Left forelimb (tissue), 1 donor: ENCODE results near the gene RNF13.

ENCODE experiments used
- DNase-seq: peaks from one replicate; pipeline ENCODE4 v3.0.0-alpha.2; 2018; ENCODE audit warnings: low spot score

RNF13 gene

GRCh38 chr3:149998946-149999345 lies 185.9 kb downstream of the RNF13 start:
- DNase-seq, result no peak

GRCh38 chr3:149999421-149999820 lies 186.4 kb downstream of the RNF13 start:
- DNase-seq, result no peak

- no peak for DNase-seq
Observed at GRCh38 chr3:150000641-150001040, 187.6 kb downstream of the RNF13 start.

- no peak for DNase-seq
Observed at GRCh38 chr3:150005243-150006112, 192.5 kb downstream of the RNF13 start.

GRCh38 chr3:150006794-150007193 lies 193.8 kb downstream of the RNF13 start:
- DNase-seq, result no peak
